Liver (tissue), 9 donors: ENCODE data around the gene F5. TPM values are rescaled to one million over a fixed set of nuclear protein-coding genes. Genes with fewer than 3 reads are reported as not detected.

ENCODE experiments used
- DNase-seq: peaks from one replicate; pipeline ENCODE4 v3.0.0-alpha.2; 2017; ENCODE audit warnings: low spot score
- H3K27ac ChIP-seq, 2 donors: one replicate each; pipeline ENCODE4 v1.7.0; 2013; ENCODE audit warnings: inconsistent platforms in 2 of 2, low read length in 2 of 2, control low read depth in 1 of 2, low read depth in 1 of 2, mild to moderate bottlenecking in 1 of 2
- H3K27me3 ChIP-seq, 4 donors: one replicate each; pipeline versions ENCODE4 v1.6.1 to v1.7.0; 2013; ENCODE audit warnings: low read length in 3 of 4, inconsistent platforms in 1 of 4, mild to moderate bottlenecking in 1 of 4, moderate library complexity in 1 of 4; ENCODE audit not compliant: control insufficient read depth in 4 of 4, insufficient read depth in 4 of 4
- H3K36me3 ChIP-seq, 4 donors: one replicate each; pipeline versions ENCODE4 v1.6.1 to v1.7.0; 2013; ENCODE audit warnings: low read length in 3 of 4, mild to moderate bottlenecking in 3 of 4, low read depth in 1 of 4, moderate library complexity in 1 of 4; ENCODE audit not compliant: control insufficient read depth in 4 of 4, insufficient read depth in 3 of 4
- H3K4me1 ChIP-seq, 4 donors: one replicate each; pipeline versions ENCODE4 v1.6.1 to v1.7.0; 2013; ENCODE audit warnings: low read length in 3 of 4, mild to moderate bottlenecking in 3 of 4, moderate library complexity in 1 of 4; ENCODE audit not compliant: control insufficient read depth in 4 of 4, insufficient read depth in 4 of 4
- H3K4me3 ChIP-seq, 3 donors: one replicate each; pipeline versions ENCODE4 v1.6.1 to v1.7.0; 2013; ENCODE audit warnings: low read length in 3 of 3, control low read depth in 1 of 3, low read depth in 1 of 3, mild to moderate bottlenecking in 1 of 3
- H3K9ac ChIP-seq, 2 donors: one replicate each; pipeline ENCODE4 v1.7.0; 2013; ENCODE audit warnings: low read length in 2 of 2, mild to moderate bottlenecking in 2 of 2, moderate library complexity in 2 of 2, control low read depth in 1 of 2, low read depth in 1 of 2
- H3K9me3 ChIP-seq, 4 donors: one replicate each; pipeline versions ENCODE4 v1.6.1 to v1.7.0; 2013; ENCODE audit warnings: low read length in 3 of 4; ENCODE audit not compliant: control insufficient read depth in 4 of 4
- ATF3 ChIP-seq: IDR thresholded peaks from 2 replicates; pipeline ENCODE4 v1.6.1; 2016; ENCODE audit warnings: antibody characterized with exemption
- CTCF ChIP-seq: fragments of 150-350 bp; IDR thresholded peaks from 2 replicates; pipeline ENCODE4 v1.5.1; 2017; ENCODE audit warnings: improper control_type of control experiment, low read depth, low read length; ENCODE audit not compliant: missing input control
- EGR1 ChIP-seq, 2 donors: IDR thresholded peaks; 2 replicates each; pipeline ENCODE4 v1.6.1; 2016 to 2018; ENCODE audit warnings: antibody characterized with exemption in 2 of 2, low read depth in 2 of 2
- FOXA1 ChIP-seq: IDR thresholded peaks from 2 replicates; pipeline ENCODE4 v1.6.1; 2016; ENCODE audit warnings: antibody characterized with exemption
- FOXA2 ChIP-seq: IDR thresholded peaks from 2 replicates; pipeline ENCODE4 v1.6.1; 2016; ENCODE audit warnings: antibody characterized with exemption
- GABPA ChIP-seq, 2 donors: IDR thresholded peaks in 1 of 2; conservative IDR thresholded peaks in 1 of 2; 2 replicates each; pipeline ENCODE4 v1.6.1; 2016; ENCODE audit warnings: antibody characterized with exemption in 2 of 2, mild to moderate bottlenecking in 1 of 2, moderate library complexity in 1 of 2
- HNF4A ChIP-seq, 2 donors: conservative IDR thresholded peaks; 2 replicates each; pipeline ENCODE4 v1.6.1; 2016; ENCODE audit warnings: antibody characterized with exemption in 2 of 2, mild to moderate bottlenecking in 2 of 2
- HNF4G ChIP-seq: IDR thresholded peaks from 2 replicates; pipeline ENCODE4 v1.6.1; 2016; ENCODE audit warnings: antibody characterized with exemption
- JUND ChIP-seq, 2 donors: IDR thresholded peaks; 2 replicates each; pipeline ENCODE4 v1.6.1; 2016; ENCODE audit warnings: antibody characterized with exemption in 2 of 2
- MAX ChIP-seq: IDR thresholded peaks from 2 replicates; pipeline ENCODE4 v1.6.1; 2016; ENCODE audit warnings: antibody characterized with exemption
- NR2F2 ChIP-seq: IDR thresholded peaks from 2 replicates; pipeline ENCODE4 v1.6.1; 2016; ENCODE audit warnings: antibody characterized with exemption
- RAD21 ChIP-seq, 2 donors: IDR thresholded peaks; 2 replicates each; pipeline ENCODE4 v1.6.1; 2016; ENCODE audit warnings: antibody characterized with exemption in 2 of 2, mild to moderate bottlenecking in 2 of 2
- REST ChIP-seq: IDR thresholded peaks from 2 replicates; pipeline ENCODE4 v1.6.1; 2016; ENCODE audit warnings: antibody characterized with exemption, mild to moderate bottlenecking
- RXRA ChIP-seq, 2 donors: IDR thresholded peaks; 2 replicates each; pipeline ENCODE4 v1.6.1; 2017 to 2018; ENCODE audit warnings: antibody characterized with exemption in 2 of 2, mild to moderate bottlenecking in 1 of 2
- SP1 ChIP-seq: IDR thresholded peaks from 2 replicates; pipeline ENCODE4 v1.6.1; 2018; ENCODE audit warnings: antibody characterized with exemption, mild to moderate bottlenecking
- TAF1 ChIP-seq: conservative IDR thresholded peaks from 2 replicates; pipeline ENCODE4 v1.6.1; 2016; ENCODE audit warnings: antibody characterized with exemption, mild to moderate bottlenecking
- YY1 ChIP-seq: IDR thresholded peaks from 2 replicates; pipeline ENCODE4 v1.6.1; 2016; ENCODE audit warnings: antibody characterized with exemption, mild to moderate bottlenecking
- ZBTB33 ChIP-seq: IDR thresholded peaks from 2 replicates; pipeline ENCODE4 v1.6.1; 2016; ENCODE audit warnings: antibody characterized with exemption
- WGBS: extraction: QIAGEN DNeasy Blood & Tissue Kit; methylation state at CpG from one replicate; pipeline ENCODE4 v1.1.7; 2013; 5-methylcytosine and 5-hydroxymethylcytosine counted together
- polyA plus RNA-seq, 2 donors: library from polyadenylated mRNA; stranded (reverse) in 1 of 2; unstranded in 1 of 2; fragments of 200-250 nt in 1 of 2; fragments of >200 nt in 1 of 2; fragmentation: Nextera tagmentation in 1 of 2; extraction: Ambion mirVana in 1 of 2; gene quantifications; one replicate each; pipeline versions ENCODE4 v1.2.1 to v1.2.3, GENCODE V29; 2013 to 2015
- total RNA-seq, 2 donors: library from RNA; depleted of rRNA; stranded (reverse); fragments of >200 nt; gene quantifications; one replicate each; pipeline ENCODE4 v1.2.3, GENCODE V29; 2014
- donor health status: healthy.
- donor health status: healthy.
- donor health status: healthy.
- donor health status: healthy.
- donor health status: healthy.

The F5 gene
- total and polyA plus RNA-seq, 4 donors = 86.1 to 155 (median 129) TPM

- Histone ChIP-seq H3K9ac (no peak overlapping the region), H3K9me3 (no peaks in the 10 kb centered on the region), H3K27ac (no peak overlapping the region), H3K27me3 (no peaks in the 10 kb centered on the region), H3K36me3 (peaks cover 3 to 67% (median 56%) of the 10 kb centered on the region in 4 donors), H3K4me3 (no peak overlapping the region), H3K4me1 (peaks cover 6 to 16% (median 11%) of the 10 kb centered on the region in 4 donors)
- whole genome bisulfite sequencing = 81% methylated on average over 1 of the region's 1 CpG
- TF ChIP-seq EGR1 (IDR thresholded peaks at IDR 0.05; ENCODE audit: low read depth in 2 of 2) (no peak), YY1 (no peak), FOXA1 (no peak), TAF1 (no peak), JUND (IDR thresholded peaks at IDR 0.05) (no peak), RAD21 (IDR thresholded peaks at IDR 0.05) (no peak), HNF4G (no peak), REST (no peak), NR2F2 (no peak), FOXA2 (no peak), ZBTB33 (no peak), RXRA (IDR thresholded peaks at IDR 0.05) (no peak), GABPA (IDR thresholded peaks at IDR 0.05 in 1 of 2, conservative IDR thresholded peaks at IDR 0.05 in 1 of 2) (no peak), CTCF (no peak), ATF3 (no peak), HNF4A (conservative IDR thresholded peaks at IDR 0.05) (no peak), MAX (no peak), SP1 (no peak)
- no peak for DNase-seq
These were observed 60.0 kb downstream of the F5 start for GRCh38 chr1:169526120-169526832.
